Measurements from ENCODE around the gene DOCK1.

DNA sequence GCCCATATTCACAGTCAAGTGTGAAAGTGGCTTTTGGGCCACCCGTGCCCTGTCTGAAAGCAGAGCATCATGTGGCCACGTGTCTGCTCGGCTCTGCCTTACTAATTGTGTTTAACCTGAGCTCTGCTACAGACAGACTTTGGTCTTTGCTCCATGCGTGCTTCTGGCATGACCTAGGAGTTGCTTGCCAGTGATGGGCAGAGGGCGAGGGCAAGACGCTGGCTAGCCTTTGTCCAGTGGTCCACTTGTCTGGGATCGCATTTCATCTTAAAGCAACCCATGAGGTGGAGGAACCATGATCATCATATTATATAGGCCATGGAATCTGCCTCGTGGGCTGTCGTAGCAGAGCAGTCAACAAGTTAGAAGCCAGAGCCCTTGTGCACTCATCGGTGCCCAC lies 414.5 kb downstream of the DOCK1 start:
- TF ChIP-seq, protein P1, sequence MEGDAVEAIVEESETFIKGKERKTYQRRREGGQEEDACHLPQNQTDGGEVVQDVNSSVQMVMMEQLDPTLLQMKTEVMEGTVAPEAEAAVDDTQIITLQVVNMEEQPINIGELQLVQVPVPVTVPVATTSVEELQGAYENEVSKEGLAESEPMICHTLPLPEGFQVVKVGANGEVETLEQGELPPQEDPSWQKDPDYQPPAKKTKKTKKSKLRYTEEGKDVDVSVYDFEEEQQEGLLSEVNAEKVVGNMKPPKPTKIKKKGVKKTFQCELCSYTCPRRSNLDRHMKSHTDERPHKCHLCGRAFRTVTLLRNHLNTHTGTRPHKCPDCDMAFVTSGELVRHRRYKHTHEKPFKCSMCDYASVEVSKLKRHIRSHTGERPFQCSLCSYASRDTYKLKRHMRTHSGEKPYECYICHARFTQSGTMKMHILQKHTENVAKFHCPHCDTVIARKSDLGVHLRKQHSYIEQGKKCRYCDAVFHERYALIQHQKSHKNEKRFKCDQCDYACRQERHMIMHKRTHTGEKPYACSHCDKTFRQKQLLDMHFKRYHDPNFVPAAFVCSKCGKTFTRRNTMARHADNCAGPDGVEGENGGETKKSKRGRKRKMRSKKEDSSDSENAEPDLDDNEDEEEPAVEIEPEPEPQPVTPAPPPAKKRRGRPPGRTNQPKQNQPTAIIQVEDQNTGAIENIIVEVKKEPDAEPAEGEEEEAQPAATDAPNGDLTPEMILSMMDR (IDR thresholded peaks at IDR 0.05) = no peak
- TF ChIP-seq NRF1 (IDR thresholded peaks at IDR 0.05; ENCODE audit: low read depth, low read length) (no peak), MXI1 (IDR thresholded peaks at IDR 0.05; ENCODE audit: low read depth, low read length) (no peak), RCOR1 (IDR thresholded peaks at IDR 0.05; ENCODE audit: low read length) (no peak)
- TF ChIP-seq, protein P2, sequence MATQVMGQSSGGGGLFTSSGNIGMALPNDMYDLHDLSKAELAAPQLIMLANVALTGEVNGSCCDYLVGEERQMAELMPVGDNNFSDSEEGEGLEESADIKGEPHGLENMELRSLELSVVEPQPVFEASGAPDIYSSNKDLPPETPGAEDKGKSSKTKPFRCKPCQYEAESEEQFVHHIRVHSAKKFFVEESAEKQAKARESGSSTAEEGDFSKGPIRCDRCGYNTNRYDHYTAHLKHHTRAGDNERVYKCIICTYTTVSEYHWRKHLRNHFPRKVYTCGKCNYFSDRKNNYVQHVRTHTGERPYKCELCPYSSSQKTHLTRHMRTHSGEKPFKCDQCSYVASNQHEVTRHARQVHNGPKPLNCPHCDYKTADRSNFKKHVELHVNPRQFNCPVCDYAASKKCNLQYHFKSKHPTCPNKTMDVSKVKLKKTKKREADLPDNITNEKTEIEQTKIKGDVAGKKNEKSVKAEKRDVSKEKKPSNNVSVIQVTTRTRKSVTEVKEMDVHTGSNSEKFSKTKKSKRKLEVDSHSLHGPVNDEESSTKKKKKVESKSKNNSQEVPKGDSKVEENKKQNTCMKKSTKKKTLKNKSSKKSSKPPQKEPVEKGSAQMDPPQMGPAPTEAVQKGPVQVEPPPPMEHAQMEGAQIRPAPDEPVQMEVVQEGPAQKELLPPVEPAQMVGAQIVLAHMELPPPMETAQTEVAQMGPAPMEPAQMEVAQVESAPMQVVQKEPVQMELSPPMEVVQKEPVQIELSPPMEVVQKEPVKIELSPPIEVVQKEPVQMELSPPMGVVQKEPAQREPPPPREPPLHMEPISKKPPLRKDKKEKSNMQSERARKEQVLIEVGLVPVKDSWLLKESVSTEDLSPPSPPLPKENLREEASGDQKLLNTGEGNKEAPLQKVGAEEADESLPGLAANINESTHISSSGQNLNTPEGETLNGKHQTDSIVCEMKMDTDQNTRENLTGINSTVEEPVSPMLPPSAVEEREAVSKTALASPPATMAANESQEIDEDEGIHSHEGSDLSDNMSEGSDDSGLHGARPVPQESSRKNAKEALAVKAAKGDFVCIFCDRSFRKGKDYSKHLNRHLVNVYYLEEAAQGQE (IDR thresholded peaks at IDR 0.05; ENCODE audit: low read depth, low read length) = no peak

All from SK-N-SH (cell line).